ENCODE measurements around the gene GSK3B.

DNA sequence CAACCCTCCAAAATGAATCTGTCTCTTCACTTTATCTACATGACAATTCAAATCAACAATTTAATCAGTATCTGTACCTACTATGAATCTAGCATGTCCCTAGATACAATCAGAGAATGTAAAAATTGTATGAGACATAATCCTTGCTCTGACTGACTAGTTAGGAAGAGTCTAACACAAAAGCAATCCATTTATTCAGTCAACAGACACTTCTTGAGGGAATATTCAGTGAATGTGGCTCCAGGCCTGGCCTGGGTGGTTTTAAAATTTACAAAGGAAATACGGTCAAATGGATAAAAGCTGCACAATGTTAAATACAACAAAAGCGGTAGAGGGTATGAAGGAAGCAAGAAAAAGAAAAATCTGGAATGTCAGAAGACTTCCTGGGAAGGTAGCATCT lies 45.2 kb downstream of the GSK3B start:
- TF ChIP-seq CTCF (IDR thresholded peaks at IDR 0.05; ENCODE audit: low read length), result no peak
- no peak for TF ChIP-seq EZH2phosphoT487 (IDR thresholded peaks at IDR 0.05; ENCODE audit: low read length)
